ENCODE results near the gene RHPN2. TPM values are rescaled to one million over a fixed set of nuclear protein-coding genes. Genes with fewer than 3 reads are reported as not detected.

Gene RHPN2
- total and polyA plus RNA-seq, 2 of the 8 experiments (the other 6 are each of a cell fraction or from before 2014, with no cell fraction given), result 22.8 to 31.1 TPM

DNA sequence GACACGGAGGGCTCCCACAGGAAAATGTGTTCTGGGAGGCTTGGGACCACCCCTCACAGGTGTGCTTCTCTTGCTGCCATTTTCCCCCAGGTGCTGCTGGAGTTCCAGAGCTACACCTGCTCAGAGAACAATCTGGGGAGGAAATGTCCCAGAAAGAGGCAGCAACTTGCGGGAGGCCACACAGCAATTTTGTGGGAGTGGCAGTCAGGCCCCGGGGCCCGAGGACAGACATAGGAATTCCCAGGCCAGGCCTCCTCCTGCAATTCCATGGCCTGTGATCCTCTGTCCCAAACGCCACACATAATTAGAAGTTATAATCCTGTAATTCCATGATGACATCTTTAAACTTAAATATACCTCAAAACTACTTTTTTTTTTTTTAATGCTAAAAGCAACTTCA, 1.8 kb downstream of the RHPN2 start (continued):
- TF ChIP-seq, protein P1, sequence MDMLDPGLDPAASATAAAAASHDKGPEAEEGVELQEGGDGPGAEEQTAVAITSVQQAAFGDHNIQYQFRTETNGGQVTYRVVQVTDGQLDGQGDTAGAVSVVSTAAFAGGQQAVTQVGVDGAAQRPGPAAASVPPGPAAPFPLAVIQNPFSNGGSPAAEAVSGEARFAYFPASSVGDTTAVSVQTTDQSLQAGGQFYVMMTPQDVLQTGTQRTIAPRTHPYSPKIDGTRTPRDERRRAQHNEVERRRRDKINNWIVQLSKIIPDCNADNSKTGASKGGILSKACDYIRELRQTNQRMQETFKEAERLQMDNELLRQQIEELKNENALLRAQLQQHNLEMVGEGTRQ (IDR thresholded peaks at IDR 0.05; ENCODE audit: low read length), result no peak
- TF ChIP-seq NANOG (IDR thresholded peaks at IDR 0.05; ENCODE audit: insufficient read depth, low read depth, low read length, poor library complexity, severe bottlenecking) (no peak), GTF2F1 (IDR thresholded peaks at IDR 0.05; ENCODE audit: borderline replicate concordance, low read depth, low read length) (no peak)
